Thyroid gland (tissue), 4 donors: ENCODE results near the gene TMEM270. TPM values are rescaled to one million over a fixed set of nuclear protein-coding genes. Genes with fewer than 3 reads are reported as not detected.

Experiments
- DNase-seq, 2 donors: peaks; one replicate each; pipeline ENCODE4 v3.0.0-alpha.2; 2019
- H3K27ac ChIP-seq, 3 donors: fragments of 200-600 bp; sonication (generic); 1 replicate in 2 of 3; 2 replicates in 1 of 3; pipeline ENCODE4 v1.5.1; 2016 to 2019; ENCODE audit warnings: mild to moderate bottlenecking in 1 of 3, moderate library complexity in 1 of 3
- H3K27me3 ChIP-seq: fragments of 200-600 bp; sonication (generic); one replicate; pipeline ENCODE4 v1.5.1; 2019
- H3K36me3 ChIP-seq, 2 donors: fragments of 200-600 bp; sonication (generic); one replicate each; pipeline ENCODE4 v1.5.1; 2016 to 2019
- H3K4me1 ChIP-seq, 2 donors: fragments of 200-600 bp; sonication (generic); one replicate each; pipeline ENCODE4 v1.5.1; 2017 to 2019
- H3K4me3 ChIP-seq, 3 donors: fragments of 200-600 bp; sonication (generic); replicated peaks in 1 of 3; 1 replicate in 2 of 3; 2 replicates in 1 of 3; pipeline ENCODE4 v1.5.1; 2016; ENCODE audit warnings: mild to moderate bottlenecking in 1 of 3
- H3K9me3 ChIP-seq: fragments of 200-600 bp; sonication (generic); one replicate; pipeline ENCODE4 v1.5.1; 2017
- CTCF ChIP-seq, 6 experiments: fragments of 200-600 bp in 3 of 6; fragments of 450-650 bp in 3 of 6; sonication (generic) in 3 of 6; IDR thresholded peaks; one replicate each; pipeline ENCODE4 v1.5.1; 2016 to 2019; ENCODE audit warnings: antibody characterized with exemption in 6 of 6, mild to moderate bottlenecking in 2 of 6, inconsistent platforms in 1 of 6, moderate library complexity in 1 of 6
- POLR2A ChIP-seq, 2 donors: fragments of 450-650 bp; IDR thresholded peaks; one replicate each; pipeline ENCODE4 v1.6.1; 2017; ENCODE audit warnings: antibody characterized with exemption in 2 of 2, mild to moderate bottlenecking in 2 of 2, moderate library complexity in 1 of 2
- WGBS, 2 donors: methylation state at CpG; one replicate each; pipeline ENCODE4 v1.1.5; 2017; 5-methylcytosine and 5-hydroxymethylcytosine counted together
- intact Hi-C: fragments of 100-400 bp; cut with DNase I; formaldehyde crosslinking; loops from one replicate; pipeline ENCODE4 v1.15.1; 2023
- total RNA-seq, 4 donors: library from RNA; depleted of rRNA; stranded (reverse); fragments of >200 nt; gene quantifications; one replicate each; pipeline ENCODE4 v1.2.3, GENCODE V29; 2016

TMEM270 gene
- total RNA-seq, 4 donors from 2014 or later, result not detected

- Histone ChIP-seq H3K4me3 (no peak overlapping the region), H3K36me3 (no peaks in the 10 kb centered on the region), H3K4me1 (peaks cover 8 to 31% of the 10 kb centered on the region in 2 donors), H3K27ac (no peak overlapping the region), H3K27me3 (no peaks in the 10 kb centered on the region), H3K9me3 (no peaks in the 10 kb centered on the region)
- WGBS, 2 donors, result 56 to 59% methylated on average over 23 to 24 of the region's 24 CpGs
- no peak for TF ChIP-seq CTCF (IDR thresholded peaks at IDR 0.05)
- no peak for TF ChIP-seq POLR2A (IDR thresholded peaks at IDR 0.05)
- DNase-seq, result no peak
- intact Hi-C loops, result loop anchor here (5.0 to 10.0 kb wide), 3 partner anchors 158 to 536 kb away; partner anchors contain the start of gene ELN
These were observed 8.2 kb downstream of the TMEM270 start for GRCh38 chr7:73869011-73869798.

- Histone ChIP-seq H3K9me3 (no peaks in the 10 kb centered on the region), H3K4me3 (no peak overlapping the region), H3K4me1 (peaks cover 8 to 31% of the 10 kb centered on the region in 2 donors), H3K27ac (peak overlapping the region in 1 of 3 donors; percentile 6), H3K36me3 (no peaks in the 10 kb centered on the region), H3K27me3 (no peaks in the 10 kb centered on the region)
- peak; percentile 80 for DNase-seq
- intact Hi-C loops, result no loop called here
- 37 to 41% methylated on average over 10 to 12 of the region's 15 CpGs for WGBS, 2 donors
- no peak for TF ChIP-seq POLR2A (IDR thresholded peaks at IDR 0.05)
- no peak for TF ChIP-seq CTCF (IDR thresholded peaks at IDR 0.05)
These were observed 9.1 kb downstream of the TMEM270 start for GRCh38 chr7:73870041-73870492.

GRCh38 chr7:73871163-73872011 lies 10.4 kb downstream of the TMEM270 start:
- WGBS, 2 donors, result 90 to 94% methylated on average over 9 to 14 of the region's 20 CpGs
- intact Hi-C loops, result no loop called here
- peaks cover 8 to 31% of the 10 kb centered on the region in 2 donors for H3K4me1 ChIP-seq
- H3K4me3 ChIP-seq, result no peak overlapping the region
- H3K9me3 ChIP-seq, result no peaks in the 10 kb centered on the region
- DNase-seq, result no peak
- no peaks in the 10 kb centered on the region for H3K27me3 ChIP-seq
- no peaks in the 10 kb centered on the region for H3K36me3 ChIP-seq
- H3K27ac ChIP-seq, result no peak overlapping the region
- TF ChIP-seq POLR2A (IDR thresholded peaks at IDR 0.05) (no peak), CTCF (IDR thresholded peaks at IDR 0.05) (no peak)

- Histone ChIP-seq H3K27ac (no peak overlapping the region), H3K9me3 (no peaks in the 10 kb centered on the region), H3K27me3 (no peaks in the 10 kb centered on the region), H3K36me3 (no peaks in the 10 kb centered on the region), H3K4me1 (peaks cover 8 to 31% of the 10 kb centered on the region in 2 donors), H3K4me3 (no peak overlapping the region)
- WGBS, 2 donors, result 77 to 89% methylated on average over 3 to 13 of the region's 13 CpGs
- TF ChIP-seq POLR2A (IDR thresholded peaks at IDR 0.05) (no peak), CTCF (IDR thresholded peaks at IDR 0.05) (no peak)
- intact Hi-C loops, result no loop called here
- DNase-seq, result no peak
These were observed 11.3 kb downstream of the TMEM270 start for GRCh38 chr7:73872056-73872908.
